NCI-H69 (cell line): ENCODE results near the gene GNG13.
"Not testable (repeated sequence)": the region's sequence is repeated elsewhere in the genome, so short reads cannot be mapped to it uniquely, and the experiment has no call there.

Experiments used
- DNase-seq: peaks from one replicate; lab custom pipeline; 2025; lab: John Stamatoyannopoulos, UW

GNG13 gene

DNA sequence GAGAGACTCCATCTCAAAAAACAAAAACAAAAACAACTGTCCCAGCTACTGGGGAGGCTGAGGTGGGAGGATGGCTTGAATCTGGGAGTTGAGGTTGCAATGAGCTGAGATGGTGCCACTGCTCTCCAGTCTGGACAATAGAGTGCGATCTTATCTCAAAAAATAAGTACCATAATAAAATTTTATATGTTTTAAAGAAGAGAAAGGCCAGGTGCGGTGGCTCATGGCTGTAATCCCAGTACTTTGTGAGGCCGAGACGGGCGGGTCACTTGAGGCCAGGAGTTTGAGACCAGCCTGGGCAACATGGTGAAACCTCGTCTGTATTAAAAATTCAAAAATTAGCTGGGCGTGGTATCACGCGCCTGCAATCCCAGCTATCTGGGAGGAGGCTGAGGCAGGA is 23.7 kb downstream of the GNG13 start:
- DNase-seq = no peak

DNA sequence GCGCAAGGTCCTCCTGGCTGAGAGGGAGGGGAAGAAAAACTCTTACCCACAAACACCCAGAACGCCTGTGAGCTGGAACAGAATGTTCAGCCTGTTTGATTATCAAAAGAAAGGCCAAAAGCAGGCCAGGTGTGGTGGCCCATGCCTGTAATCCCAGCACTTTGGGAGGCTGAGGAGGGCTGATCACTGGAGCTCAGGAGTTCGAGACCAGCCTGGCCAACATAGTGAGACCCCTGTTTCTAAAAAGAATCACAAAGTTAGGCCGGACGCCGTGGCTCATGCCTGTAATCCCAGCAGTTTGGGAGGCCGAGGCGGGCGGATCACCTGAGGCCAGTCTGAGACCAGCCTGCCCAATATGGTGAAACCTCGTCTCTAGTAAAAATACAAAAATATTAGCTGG is 24.2 kb downstream of the GNG13 start:
- not testable (repeated sequence) for DNase-seq

DNA sequence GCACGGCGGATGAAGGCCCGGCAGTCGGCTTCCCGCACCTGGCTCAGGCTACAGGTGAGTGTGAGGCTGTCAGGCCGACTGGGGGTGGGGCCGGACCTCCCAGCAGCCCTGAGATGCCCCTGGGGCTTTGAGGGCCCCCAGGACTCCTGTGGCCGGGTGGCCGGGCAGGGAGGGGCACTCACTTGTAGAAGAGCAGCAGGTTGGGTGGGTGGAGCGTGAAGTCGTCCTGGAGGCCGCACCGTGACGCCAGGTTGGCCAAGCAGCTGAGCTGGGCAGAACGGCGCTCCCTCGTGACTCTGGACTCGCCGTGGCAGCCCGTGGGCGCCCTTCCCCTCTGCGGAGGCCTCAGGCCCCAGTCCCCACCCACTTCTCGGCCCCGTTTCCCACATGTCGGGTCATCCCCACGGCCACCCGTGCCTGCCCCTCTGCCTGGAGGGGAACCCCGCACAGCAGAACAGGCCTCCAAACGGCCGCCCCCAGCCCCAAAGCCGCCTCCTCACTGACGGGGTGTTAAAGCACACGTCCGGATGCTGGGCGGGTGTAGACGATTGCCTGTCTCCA is 25.2 kb downstream of the GNG13 start:
- DNase-seq = no peak

- no peak for DNase-seq
Observed at GRCh38 chr16:774086-775001, 26.2 kb downstream of the GNG13 start.

- DNase-seq = no peak
Observed at GRCh38 chr16:772959-773358, 27.6 kb downstream of the GNG13 start.

DNA sequence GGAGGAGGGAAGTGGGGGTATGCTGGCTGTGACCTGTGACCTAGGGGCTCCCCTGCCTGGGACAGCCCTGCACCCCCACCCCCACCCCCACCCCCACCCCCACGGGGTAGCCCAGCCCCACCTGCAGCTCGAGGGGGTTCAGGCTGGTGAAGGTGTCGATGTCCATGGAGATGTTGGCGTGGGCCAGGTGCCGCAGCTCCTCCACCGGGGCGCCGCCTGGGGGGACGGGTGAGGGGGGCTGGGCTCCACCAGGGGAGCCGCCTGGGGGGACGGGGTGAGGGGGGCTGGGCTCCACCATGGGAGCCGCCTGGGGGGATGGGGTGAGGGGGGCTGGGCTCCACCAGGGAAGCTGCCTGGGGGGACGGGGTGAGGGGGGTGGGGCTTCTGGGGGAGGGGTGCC is 30.1 kb downstream of the GNG13 start:
- DNase-seq = no peak

DNA sequence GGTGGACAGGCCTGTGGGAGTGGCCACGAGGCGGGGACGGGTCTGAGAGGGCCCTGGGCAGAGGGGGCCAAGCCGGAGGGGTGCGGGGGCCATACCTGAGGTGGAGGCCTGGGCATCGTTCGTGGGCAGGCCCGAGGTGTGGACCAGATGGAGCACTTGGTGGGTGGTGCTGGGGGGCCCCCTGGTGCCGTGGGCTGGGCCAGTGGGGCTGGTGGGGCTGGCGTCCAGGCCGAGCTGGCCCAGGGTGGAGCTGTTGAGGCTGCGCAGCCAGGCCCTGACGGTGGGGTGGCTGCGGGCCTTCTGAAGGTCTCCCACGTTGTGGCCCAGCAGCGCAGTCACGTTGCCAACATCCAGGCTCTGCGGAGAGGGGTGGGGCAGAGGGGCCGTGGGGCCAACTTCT is 30.6 kb downstream of the GNG13 start:
- no peak for DNase-seq

GRCh38 chr16:769184-769784 is 31.2 kb downstream of the GNG13 start:
- DNase-seq = no peak

DNA sequence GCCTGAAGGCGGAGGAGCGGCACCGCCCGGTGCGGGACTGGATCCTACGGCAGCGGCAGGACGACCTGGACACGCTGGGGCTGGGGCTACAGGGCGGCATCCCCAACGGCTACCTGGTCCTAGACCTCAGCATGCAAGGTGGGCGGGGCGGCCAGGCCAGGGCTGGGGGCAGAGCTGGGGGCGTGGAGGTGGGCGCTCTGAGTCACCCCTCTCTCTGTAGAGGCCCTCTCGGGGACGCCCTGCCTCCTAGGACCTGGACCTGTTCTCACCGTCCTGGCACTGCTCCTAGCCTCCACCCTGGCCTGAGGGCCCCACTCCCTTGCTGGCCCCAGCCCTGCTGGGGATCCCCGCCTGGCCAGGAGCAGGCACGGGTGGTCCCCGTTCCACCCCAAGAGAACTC is 32.1 kb downstream of the GNG13 start:
- DNase-seq = no peak

DNA sequence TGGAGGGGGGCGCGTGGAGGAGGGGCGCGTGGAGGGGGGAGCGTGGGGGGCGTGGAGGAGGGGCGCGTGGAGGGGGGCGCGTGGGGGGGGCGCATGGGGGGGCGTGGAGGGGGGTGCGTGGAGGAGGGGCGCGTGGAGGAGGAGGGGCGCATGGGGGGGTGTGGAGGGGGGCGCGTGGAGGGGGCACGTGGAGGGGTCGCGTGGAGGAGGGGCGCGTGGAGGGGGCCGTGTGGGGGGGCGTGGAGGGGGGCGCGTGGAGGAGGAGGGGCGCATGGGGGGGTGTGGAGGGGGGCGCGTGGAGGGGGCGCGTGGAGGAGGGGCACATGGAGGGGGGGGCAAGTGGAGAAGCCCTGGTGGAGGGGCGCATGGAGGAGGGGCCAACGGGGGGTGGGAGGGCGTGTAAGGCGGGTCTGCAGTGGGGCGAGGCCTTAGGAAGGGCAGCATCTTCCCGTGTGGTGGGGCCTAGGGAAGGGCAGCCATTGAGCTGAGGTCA is 32.7 kb downstream of the GNG13 start:
- DNase-seq = no peak

DNA sequence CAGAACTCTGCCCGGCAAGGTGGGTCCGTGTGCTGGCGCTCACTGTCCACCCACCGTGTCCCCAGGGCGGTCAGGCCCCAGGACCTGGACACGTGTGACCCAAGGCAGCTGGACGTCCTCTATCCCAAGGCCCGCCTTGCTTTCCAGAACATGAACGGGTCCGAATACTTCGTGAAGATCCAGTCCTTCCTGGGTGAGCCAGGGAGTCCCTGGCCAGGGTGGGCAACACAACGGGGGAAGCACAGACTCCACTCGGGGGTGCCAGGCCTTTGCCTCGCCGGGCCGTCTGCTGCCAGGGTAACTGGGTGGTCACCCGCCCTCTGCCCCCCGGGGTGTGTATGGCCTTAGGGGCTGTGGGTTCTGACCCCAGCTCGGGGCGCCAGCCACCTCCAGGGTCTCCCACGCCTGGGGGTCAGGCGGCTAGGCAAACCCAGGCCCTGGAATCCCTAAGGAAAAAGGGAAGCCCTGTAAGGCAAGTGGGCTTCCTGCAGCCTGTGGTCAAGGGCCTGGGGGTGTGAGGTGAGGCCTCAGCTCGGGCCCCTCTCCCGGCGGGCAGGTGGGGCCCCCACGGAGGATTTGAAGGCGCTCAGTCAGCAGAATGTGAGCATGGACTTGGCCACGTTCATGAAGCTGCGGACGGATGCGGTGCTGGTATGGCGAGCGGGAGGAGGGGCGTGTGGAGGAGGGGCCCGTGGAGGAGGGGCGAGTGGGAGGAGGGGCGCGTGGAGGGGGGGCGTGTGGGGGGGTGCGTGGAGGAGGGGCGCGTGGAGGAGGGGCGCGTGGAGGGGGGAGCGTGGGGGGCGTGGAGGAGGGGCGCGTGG is 33.5 kb downstream of the GNG13 start:
- DNase-seq = no peak

DNA sequence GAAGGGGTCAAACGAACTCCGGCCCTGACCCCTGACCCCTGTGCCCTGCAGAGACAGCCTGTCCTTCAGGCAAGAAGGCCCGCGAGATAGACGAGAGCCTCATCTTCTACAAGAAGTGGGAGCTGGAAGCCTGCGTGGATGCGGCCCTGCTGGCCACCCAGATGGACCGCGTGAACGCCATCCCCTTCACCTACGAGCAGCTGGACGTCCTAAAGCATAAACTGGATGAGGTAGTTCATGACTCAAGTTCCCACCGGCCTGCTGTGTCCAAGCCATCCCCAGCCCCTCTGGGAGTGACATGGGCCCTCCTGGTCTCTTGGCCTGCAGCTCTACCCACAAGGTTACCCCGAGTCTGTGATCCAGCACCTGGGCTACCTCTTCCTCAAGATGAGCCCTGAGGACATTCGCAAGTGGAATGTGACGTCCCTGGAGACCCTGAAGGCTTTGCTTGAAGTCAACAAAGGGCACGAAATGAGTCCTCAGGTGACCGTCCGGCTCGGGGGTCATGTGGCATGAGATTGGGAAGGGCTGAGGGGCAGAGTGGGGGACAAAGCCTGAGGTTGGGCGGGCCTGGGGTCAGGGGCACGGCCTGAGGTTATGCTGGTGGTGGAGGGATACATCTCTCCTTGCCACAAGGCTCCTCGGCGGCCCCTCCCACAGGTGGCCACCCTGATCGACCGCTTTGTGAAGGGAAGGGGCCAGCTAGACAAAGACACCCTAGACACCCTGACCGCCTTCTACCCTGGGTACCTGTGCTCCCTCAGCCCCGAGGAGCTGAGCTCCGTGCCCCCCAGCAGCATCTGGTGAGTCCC is 34.3 kb downstream of the GNG13 start:
- DNase-seq = no peak

DNA sequence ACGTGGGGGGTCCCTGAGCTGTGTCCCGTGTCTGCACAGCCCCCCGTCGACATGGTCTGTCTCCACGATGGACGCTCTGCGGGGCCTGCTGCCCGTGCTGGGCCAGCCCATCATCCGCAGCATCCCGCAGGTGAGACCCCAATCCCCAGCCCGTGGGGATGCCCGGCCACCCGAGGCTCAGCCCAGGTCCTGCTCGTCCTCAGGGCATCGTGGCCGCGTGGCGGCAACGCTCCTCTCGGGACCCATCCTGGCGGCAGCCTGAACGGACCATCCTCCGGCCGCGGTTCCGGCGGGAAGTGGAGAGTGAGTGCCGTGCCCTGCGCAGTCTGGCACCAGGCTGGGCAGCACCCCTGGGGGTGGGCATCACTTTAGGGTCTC is 35.1 kb downstream of the GNG13 start:
- DNase-seq = no peak

- DNase-seq = no peak
Observed at GRCh38 chr16:764848-765487, 35.6 kb downstream of the GNG13 start.

DNA sequence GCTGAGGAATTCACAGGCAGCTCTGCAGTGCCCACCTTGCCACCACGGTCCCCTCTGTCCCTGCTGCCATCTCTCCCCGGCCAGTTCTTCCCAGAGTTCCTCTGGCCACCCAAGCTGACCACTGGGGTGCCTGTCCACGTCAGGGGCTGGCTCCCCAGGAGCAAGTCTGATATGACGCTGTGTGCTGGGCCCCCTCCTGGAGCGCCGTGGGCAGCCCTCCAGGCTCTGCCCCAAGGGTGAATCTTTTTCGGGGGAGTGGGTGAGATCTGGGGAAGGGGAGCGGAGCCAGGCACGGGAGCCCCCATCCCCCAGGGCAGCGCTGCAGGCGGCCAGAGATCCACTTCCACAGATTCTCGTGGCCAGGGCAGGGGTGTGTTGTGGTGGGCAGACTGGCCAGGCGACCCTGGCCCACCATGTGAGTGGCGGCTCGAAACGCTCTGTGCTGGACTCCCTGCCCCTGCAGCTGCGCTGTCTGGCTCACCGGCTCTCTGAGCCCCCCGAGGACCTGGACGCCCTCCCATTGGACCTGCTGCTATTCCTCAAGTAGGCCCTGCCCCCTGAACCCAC is 36.3 kb downstream of the GNG13 start:
- DNase-seq = no peak

GRCh38 chr16:763369-764183 is 37.0 kb downstream of the GNG13 start:
- DNase-seq = no peak

- DNase-seq = no peak
Observed at GRCh38 chr16:762595-763268, 37.8 kb downstream of the GNG13 start.

GRCh38 chr16:761625-762513 is 38.7 kb downstream of the GNG13 start:
- no peak for DNase-seq
